ENCODE data around the gene SCT. TPM values are rescaled to one million over a fixed set of nuclear protein-coding genes. Genes with fewer than 3 reads are reported as not detected.

SCT gene
- total and polyA plus RNA-seq, 2 experiments from 2014 or later, result 2.6 TPM; not detected in 1

- TF ChIP-seq ZNF462 (CRISPR knock-in tag; IDR thresholded peaks at IDR 0.05) (no peak), ZNF331 (CRISPR knock-in tag; IDR thresholded peaks at IDR 0.05; ENCODE audit: low read depth) (no peak), CREB1 (CRISPR knock-in tag; IDR thresholded peaks at IDR 0.05; ENCODE audit: low read depth) (no peak), POLR2AphosphoS5 (IDR thresholded peaks at IDR 0.05; ENCODE audit: low read depth) (no peak), JUNB (IDR thresholded peaks at IDR 0.05; ENCODE audit: unreplicated experiment) (no peak), EZH2 (IDR thresholded peaks at IDR 0.05; ENCODE audit: low read depth, unreplicated experiment) (no peak)
Observed at GRCh38 chr11:609341-609811, 17.6 kb downstream of the SCT start (continued).

- Mint-ChIP-seq H3K4me1 (peaks cover 5% of the 10 kb centered on the region), H3K36me3 (ENCODE audit: low read depth) (peaks cover 54% of the 10 kb centered on the region), H3K4me3 (no peak overlapping the region), H3K27ac (no peak overlapping the region), H3K9me3 (no peaks in the 10 kb centered on the region), H3K27me3 (ENCODE audit: insufficient read depth, low read depth, poor library complexity) (peaks cover 13% of the 10 kb centered on the region)
- ATAC-seq, result no peak
- no peak for DNase-seq (ENCODE audit: low spot score)
- H3K4me2 ChIP-seq, result no peak overlapping the region
- H3K27ac ChIP-seq (ENCODE audit: low read depth), result no peak overlapping the region
- no peaks in the 10 kb centered on the region for H3K9me2 ChIP-seq (ENCODE audit: insufficient read depth)
- H3K4me1 ChIP-seq (ENCODE audit: insufficient read depth), result no peaks in the 10 kb centered on the region
- H3K36me3 ChIP-seq (ENCODE audit: insufficient read depth), result peaks cover 14% of the 10 kb centered on the region; the same call in 1 of the 2 replicates
- 0 out of 2 replicates have a peak, but pooled peaks cover 4% of the 10 kb centered on the region for H3K79me2 ChIP-seq (replicated peaks; ENCODE audit: insufficient read depth)
- peaks cover 13% of the 10 kb centered on the region; the same call in 1 of the 2 replicates for H4K20me1 ChIP-seq (replicated peaks; ENCODE audit: insufficient read depth)
- H2AFZ ChIP-seq, result no peak overlapping the region
- no peaks in the 10 kb centered on the region for H3K27me3 ChIP-seq (ENCODE audit: insufficient read depth)
- H3K4me3 ChIP-seq, result no peak overlapping the region
- H3F3A ChIP-seq (replicated peaks; ENCODE audit: low read depth), result peaks cover 33% of the 10 kb centered on the region
- no peak for TF ChIP-seq ZNF331 (CRISPR knock-in tag; IDR thresholded peaks at IDR 0.05; ENCODE audit: low read depth)
- TF ChIP-seq EZH2phosphoT487 (IDR thresholded peaks at IDR 0.05; ENCODE audit: unreplicated experiment), result no peak
- TF ChIP-seq ZNF462 (CRISPR knock-in tag; IDR thresholded peaks at IDR 0.05), result no peak
- TF ChIP-seq ZNF114 (CRISPR knock-in tag; IDR thresholded peaks at IDR 0.05), result no peak
Observed at GRCh38 chr11:608791-609251, 18.2 kb downstream of the SCT start.

All from GM23338 (cell line).